Effector memory CD8-positive, alpha-beta T cell (primary cell): ENCODE measurements around the gene ZIC2.
A peak's percentile ranks its signal among the peaks of the same experiment; 100 is the strongest.

Experiments used
- ATAC-seq: fragments of 150-1000 bp; cut with Tn5 transposase; replicated peaks from 2 replicates; pipeline ENCODE4 v1.10.0; 2021; ENCODE audit warnings: mild to moderate bottlenecking, moderate library complexity
- DNase-seq, 3 experiments: peaks; one replicate each; pipeline ENCODE4 v3.0.0; 2021
- H3K27ac Mint-ChIP-seq, 2 donors: one replicate each; pipeline ENCODE4 v1.8.0; 2022; ENCODE audit warnings: mild to moderate bottlenecking in 2 of 2, mixed read lengths in 2 of 2, moderate library complexity in 2 of 2
- H3K27me3 Mint-ChIP-seq, 2 donors: one replicate each; pipeline ENCODE4 v1.8.0; 2022; ENCODE audit warnings: mixed read lengths in 2 of 2
- H3K36me3 Mint-ChIP-seq: one replicate; pipeline ENCODE4 v1.8.0; 2022; ENCODE audit warnings: mild to moderate bottlenecking, moderate library complexity, mixed read lengths; ENCODE audit not compliant: insufficient read depth
- H3K4me1 Mint-ChIP-seq, 2 donors: one replicate each; pipeline ENCODE4 v1.8.0; 2022; ENCODE audit warnings: low read depth in 2 of 2, mixed read lengths in 2 of 2
- H3K4me3 Mint-ChIP-seq, 2 donors: one replicate each; pipeline ENCODE4 v1.8.0; 2022; ENCODE audit warnings: mild to moderate bottlenecking in 2 of 2, mixed read lengths in 2 of 2, moderate library complexity in 2 of 2
- H3K9me3 Mint-ChIP-seq, 2 donors: one replicate each; pipeline ENCODE4 v1.8.0; 2022; ENCODE audit warnings: mixed read lengths in 2 of 2

The ZIC2 gene

DNA sequence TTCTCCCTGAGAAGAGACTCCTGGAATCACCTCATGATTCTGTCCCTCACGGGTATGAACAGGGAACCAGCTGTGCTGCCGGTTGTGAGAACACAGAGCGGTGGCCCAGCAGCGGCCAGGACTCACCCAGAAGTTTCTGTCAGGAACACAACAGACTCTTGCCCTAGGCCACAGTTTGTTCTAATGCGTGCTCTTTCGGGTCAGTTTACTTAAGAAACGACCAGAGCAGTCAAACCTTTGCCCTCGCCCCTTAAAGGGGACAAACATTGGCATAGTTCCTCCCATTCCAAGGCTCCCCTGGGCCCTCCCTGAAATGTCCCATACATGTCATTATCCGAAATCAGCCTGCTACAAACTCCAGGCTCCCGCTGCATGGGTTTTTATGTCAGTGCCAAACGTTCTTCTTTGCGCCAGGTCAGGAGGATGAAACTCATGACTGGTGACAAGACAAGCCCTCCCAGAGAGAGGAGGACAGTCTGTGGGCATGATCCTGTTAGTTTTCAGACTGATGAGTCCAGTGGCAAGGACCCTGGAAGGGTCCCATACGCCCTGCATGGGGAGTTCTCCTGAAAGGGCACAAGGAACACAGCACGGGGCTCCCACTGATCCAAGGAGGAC is 28.3 kb upstream of the ZIC2 start:
- H3K4me1 Mint-ChIP-seq, result peaks cover 6 to 10% of the 10 kb centered on the region in 2 donors
- H3K27ac Mint-ChIP-seq, result no peak overlapping the region
- no peaks in the 10 kb centered on the region for H3K9me3 Mint-ChIP-seq
- no peak overlapping the region for H3K4me3 Mint-ChIP-seq
- H3K36me3 Mint-ChIP-seq, result peaks cover 2% of the 10 kb centered on the region
- no peak for ATAC-seq
- no peak for DNase-seq
- peaks cover 62 to 95% of the 10 kb centered on the region in 2 donors for H3K27me3 Mint-ChIP-seq

DNA sequence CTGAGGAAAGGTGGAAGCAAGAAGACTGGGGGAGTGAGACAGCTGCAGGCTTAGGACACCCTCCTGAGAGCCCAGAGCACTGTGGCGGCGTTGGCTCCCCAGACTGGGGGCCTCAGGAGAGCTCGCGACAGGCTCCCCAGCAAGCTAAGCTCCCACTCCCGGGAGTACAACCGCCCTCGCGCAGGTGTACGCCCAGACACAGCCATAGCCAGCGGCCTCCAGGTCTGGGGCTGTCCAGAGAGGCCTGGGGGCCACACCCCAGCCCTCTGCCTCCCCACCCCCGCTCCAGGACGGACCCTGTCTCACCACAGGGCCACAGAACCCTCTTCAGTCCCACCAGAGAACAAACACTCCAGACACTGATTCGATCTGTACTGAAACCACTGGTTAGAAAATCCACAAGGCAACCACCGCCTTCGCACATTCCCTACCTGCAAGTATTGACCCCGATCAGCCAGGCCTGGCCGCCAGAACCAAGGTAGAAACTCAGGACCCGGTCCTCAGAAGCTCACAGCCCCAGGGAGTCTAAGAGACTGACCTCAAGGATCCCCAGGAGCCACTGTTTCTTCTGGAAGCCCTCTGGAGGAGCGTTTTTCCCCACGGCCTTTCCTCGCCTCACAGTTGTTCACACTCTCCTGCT is 26.4 kb upstream of the ZIC2 start:
- peaks cover 6% of the 10 kb centered on the region for H3K36me3 Mint-ChIP-seq
- DNase-seq (no peak), ATAC-seq (no peak)
- H3K4me3 Mint-ChIP-seq, result no peak overlapping the region
- H3K9me3 Mint-ChIP-seq, result no peaks in the 10 kb centered on the region
- H3K27ac Mint-ChIP-seq, result no peak overlapping the region
- H3K4me1 Mint-ChIP-seq, result peaks cover 10 to 15% of the 10 kb centered on the region in 2 donors
- H3K27me3 Mint-ChIP-seq, result peaks cover 60 to 95% of the 10 kb centered on the region in 2 donors

DNA sequence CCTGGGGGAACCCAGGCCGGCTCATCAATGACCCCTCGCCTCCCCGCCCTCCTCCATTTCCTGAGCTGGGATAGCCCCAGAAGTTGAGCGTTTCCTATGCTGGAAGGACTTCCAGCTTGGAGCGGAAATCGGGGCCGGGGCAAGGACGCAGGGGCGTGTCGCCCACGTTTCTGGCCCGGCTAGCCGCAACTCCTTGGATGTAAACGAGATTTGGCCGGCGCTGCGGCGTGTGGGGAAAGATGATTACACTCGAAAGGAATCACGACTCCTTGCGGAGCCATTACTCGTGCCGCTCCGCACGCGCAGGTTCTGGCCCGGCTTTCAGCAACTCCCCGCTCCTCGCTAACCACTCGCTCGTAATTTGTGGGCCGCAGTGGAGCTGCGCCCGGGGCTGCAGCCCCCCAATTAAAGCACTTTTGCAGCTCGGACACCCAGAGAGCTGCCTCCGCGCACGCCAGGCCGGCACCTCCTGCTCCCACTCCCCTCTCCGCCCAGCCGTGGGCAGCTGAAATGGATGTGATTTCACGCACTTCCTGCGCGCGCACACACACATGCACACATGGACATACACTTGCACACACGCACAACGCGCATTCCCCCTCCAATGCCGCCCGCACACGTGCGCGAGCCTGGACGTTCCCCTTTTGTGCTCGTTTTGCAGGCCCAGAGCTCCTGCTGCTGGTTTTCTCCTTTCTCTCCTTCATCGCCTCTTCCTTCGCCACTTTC is 25.7 kb upstream of the ZIC2 start:
- Mint-ChIP-seq H3K27ac (no peak overlapping the region), H3K4me1 (peaks cover 10 to 19% of the 10 kb centered on the region in 2 donors), H3K4me3 (peak overlapping the region; percentile 63 to 65), H3K27me3 (peaks cover 60 to 100% of the 10 kb centered on the region in 2 donors), H3K9me3 (no peaks in the 10 kb centered on the region), H3K36me3 (peaks cover 6% of the 10 kb centered on the region)
- DNase-seq, result no peak
- ATAC-seq, result peak; percentile 10

DNA sequence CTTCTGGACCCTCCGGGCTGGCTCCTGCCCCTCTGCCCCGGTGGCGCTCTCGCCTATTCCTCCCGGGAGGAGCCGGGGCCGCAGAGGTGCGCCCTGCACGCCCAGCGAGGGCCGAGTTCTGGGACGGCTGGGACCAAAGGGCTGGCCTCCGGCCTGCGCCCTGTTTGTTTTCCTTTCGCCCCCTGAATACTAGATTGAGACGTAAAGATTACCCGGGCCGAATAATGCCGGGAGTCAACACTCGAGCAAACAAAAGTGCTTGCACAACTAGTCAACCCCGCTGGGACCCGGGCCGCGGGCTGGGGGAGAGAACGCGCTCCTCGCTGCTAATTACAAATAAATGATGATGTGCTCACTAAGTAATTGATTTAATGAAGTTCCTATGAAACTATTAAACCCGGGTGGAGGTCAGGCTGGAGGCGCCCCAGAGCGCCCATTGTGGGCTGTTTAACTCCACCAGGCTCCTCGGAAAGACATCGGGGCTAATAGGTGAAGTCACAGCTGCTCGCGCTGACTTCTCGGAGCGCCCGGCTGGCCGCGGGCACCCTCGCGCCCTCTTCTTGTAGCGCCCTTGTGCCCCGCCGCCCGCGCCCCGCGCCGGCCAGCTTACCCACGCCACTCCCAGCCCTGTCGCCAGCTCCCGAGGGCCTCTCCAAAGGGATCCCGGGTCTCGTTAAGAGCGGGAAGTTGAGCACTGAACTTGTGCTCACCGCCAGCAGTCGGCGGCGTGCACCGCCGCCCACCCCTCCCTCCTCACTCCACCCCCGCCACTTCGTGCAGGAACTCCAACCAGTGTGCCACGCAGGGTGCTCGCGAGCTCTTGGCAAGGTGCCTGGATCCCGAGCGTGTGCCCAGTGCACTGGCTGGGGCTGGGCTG is 24.9 kb upstream of the ZIC2 start:
- peak overlapping the region; percentile 63 to 65 for H3K4me3 Mint-ChIP-seq
- no peaks in the 10 kb centered on the region for H3K9me3 Mint-ChIP-seq
- DNase-seq, result no peak
- H3K4me1 Mint-ChIP-seq, result peaks cover 10 to 19% of the 10 kb centered on the region in 2 donors
- peaks cover 63 to 100% of the 10 kb centered on the region in 2 donors for H3K27me3 Mint-ChIP-seq
- peaks cover 6% of the 10 kb centered on the region for H3K36me3 Mint-ChIP-seq
- ATAC-seq, result peak; percentile 10
- H3K27ac Mint-ChIP-seq, result no peak overlapping the region

- Mint-ChIP-seq H3K36me3 (peaks cover 6% of the 10 kb centered on the region), H3K27ac (no peak overlapping the region), H3K9me3 (no peaks in the 10 kb centered on the region), H3K4me1 (peaks cover 10 to 19% of the 10 kb centered on the region in 2 donors), H3K27me3 (peaks cover 71 to 93% of the 10 kb centered on the region in 2 donors), H3K4me3 (peak overlapping the region in 1 of 2 donors; percentile 15)
- ATAC-seq (no peak), DNase-seq (no peak)
Measured at GRCh38 chr13:99958406-99959126, 23.0 kb upstream of the ZIC2 start.

GRCh38 chr13:99959127-99959539 is 22.5 kb upstream of the ZIC2 start:
- H3K4me1 Mint-ChIP-seq, result peaks cover 10 to 19% of the 10 kb centered on the region in 2 donors
- no peak overlapping the region for H3K4me3 Mint-ChIP-seq
- no peak overlapping the region for H3K27ac Mint-ChIP-seq
- DNase-seq (no peak), ATAC-seq (no peak)
- H3K27me3 Mint-ChIP-seq, result peaks cover 66 to 93% of the 10 kb centered on the region in 2 donors
- H3K36me3 Mint-ChIP-seq, result peaks cover 6% of the 10 kb centered on the region
- no peaks in the 10 kb centered on the region for H3K9me3 Mint-ChIP-seq

DNA sequence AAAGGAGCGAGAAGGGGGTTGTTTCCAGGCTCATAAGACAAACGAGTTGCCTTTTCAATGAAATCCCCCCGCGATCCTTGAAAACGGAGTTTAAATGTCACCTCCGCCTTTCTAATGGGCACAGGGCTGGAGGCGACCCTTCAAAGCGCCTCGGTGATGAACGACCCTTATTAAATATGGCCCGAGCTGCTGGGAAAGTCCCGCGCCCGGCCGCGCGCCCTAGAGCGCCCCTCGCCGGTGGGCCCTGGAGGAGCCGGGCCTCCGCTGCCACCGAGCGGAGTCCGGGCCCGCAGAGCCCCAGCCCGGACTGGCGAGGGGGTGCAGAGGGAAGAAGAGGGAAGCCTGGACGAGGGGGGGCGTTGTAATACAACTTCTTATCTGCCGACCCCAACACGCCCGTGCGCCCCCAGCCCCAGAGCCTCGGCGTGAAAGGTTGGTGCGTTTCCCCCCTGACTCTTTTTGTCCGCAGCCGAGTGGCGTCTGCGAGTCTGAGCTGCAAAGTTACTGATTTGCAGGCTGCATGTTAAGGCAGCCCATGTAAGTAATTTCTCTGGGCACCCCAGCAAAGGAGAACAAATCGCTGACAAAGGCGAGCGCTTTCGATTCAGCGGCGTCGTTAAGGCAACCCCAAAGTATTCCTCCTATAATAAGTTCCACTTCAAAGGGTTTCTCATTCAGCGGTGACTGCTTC is 21.9 kb upstream of the ZIC2 start:
- H3K27ac Mint-ChIP-seq, result no peak overlapping the region
- H3K27me3 Mint-ChIP-seq, result peaks cover 61 to 88% of the 10 kb centered on the region in 2 donors
- ATAC-seq (peak; percentile 37), DNase-seq (no peak)
- H3K4me3 Mint-ChIP-seq, result peak overlapping the region; percentile 21 to 41
- H3K9me3 Mint-ChIP-seq, result no peaks in the 10 kb centered on the region
- H3K36me3 Mint-ChIP-seq, result peaks cover 6% of the 10 kb centered on the region
- H3K4me1 Mint-ChIP-seq, result peaks cover 10 to 19% of the 10 kb centered on the region in 2 donors

DNA sequence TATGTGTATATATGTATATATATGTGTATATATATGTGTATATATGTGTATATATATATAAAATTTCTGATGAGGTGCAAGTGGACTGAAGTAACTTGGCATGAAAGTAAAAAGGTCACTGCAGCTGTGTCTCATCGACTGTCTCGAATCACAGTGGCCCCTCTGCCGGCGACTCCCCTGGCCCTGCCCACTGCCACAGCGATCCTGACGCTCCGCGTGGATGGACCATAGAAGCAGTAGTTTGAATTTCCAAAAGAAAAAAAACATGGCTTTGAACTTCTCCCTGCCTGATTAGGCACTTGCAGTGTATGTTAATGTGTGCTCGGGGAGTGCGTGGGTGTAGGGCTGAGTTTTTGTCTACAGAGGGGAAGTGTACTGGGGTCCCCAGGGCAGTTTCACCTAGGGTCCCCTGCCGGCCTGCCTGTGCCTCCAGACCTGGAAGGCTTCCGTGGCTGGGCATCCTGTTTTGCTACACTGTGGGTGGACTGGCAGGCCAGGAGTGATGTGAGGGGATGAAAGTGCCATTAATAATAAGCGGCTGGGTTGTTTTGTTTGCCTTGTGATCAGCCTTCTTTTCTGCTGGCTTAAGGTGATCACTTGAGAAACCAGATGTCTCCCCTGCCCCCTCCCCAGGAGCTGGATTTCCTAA is 20.8 kb upstream of the ZIC2 start:
- Mint-ChIP-seq H3K27me3 (peaks cover 56 to 87% of the 10 kb centered on the region in 2 donors), H3K4me1 (peaks cover 10 to 19% of the 10 kb centered on the region in 2 donors), H3K9me3 (no peaks in the 10 kb centered on the region), H3K27ac (no peak overlapping the region), H3K36me3 (peaks cover 3% of the 10 kb centered on the region), H3K4me3 (peak overlapping the region in 1 of 2 donors; percentile 41)
- DNase-seq (no peak), ATAC-seq (no peak)

- Mint-ChIP-seq H3K4me3 (no peak overlapping the region), H3K27me3 (peaks cover 56 to 87% of the 10 kb centered on the region in 2 donors), H3K27ac (no peak overlapping the region)
Measured at GRCh38 chr13:99961636-99962035, 19.9 kb upstream of the ZIC2 start.

GRCh38 chr13:99962242-99962641 is 19.3 kb upstream of the ZIC2 start:
- H3K9me3 Mint-ChIP-seq, result no peaks in the 10 kb centered on the region
- H3K36me3 Mint-ChIP-seq, result peaks cover 5% of the 10 kb centered on the region
- H3K4me3 Mint-ChIP-seq, result no peak overlapping the region
- H3K27me3 Mint-ChIP-seq, result peaks cover 57 to 87% of the 10 kb centered on the region in 2 donors
- no peak overlapping the region for H3K27ac Mint-ChIP-seq
- ATAC-seq (no peak), DNase-seq (no peak)
- H3K4me1 Mint-ChIP-seq, result peaks cover 0 to 13% of the 10 kb centered on the region in 2 donors

More at GRCh38 chr13:99961636-99962035, 19.9 kb upstream of the ZIC2 start:
- ATAC-seq, result no peak
- Mint-ChIP-seq H3K4me1 (peaks cover 2 to 15% of the 10 kb centered on the region in 2 donors), H3K9me3 (no peaks in the 10 kb centered on the region), H3K36me3 (peaks cover 5% of the 10 kb centered on the region)
- DNase-seq, result no peak

DNA sequence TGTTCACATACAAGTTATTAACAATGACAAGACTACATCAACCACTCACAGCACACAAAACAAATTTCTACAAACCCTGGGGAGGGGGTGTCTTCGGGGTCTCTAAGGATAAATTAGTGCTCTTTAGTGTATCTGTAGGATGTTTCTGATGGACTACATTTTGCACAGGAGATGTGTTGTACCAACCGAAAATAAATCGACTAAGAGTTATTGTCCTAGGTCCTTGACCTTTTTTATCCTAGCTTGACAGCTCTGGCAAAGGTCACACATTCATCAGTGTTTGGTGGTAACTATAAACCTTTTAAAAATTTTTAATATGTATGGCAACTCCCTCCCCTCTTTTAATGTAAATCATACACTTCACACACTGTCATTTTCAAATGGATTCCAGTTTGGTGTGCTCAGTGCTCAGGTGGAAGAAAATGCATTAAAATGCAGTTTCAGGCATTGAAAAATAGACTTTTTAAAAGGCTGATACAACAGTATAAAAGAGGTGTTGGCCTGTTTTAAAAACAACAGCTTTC is 17.7 kb upstream of the ZIC2 start:
- ATAC-seq, result no peak
- H3K9me3 Mint-ChIP-seq, result no peaks in the 10 kb centered on the region
- H3K27ac Mint-ChIP-seq, result no peak overlapping the region
- no peak for DNase-seq
- H3K27me3 Mint-ChIP-seq, result peaks cover 56 to 83% of the 10 kb centered on the region in 2 donors
- H3K4me3 Mint-ChIP-seq, result no peak overlapping the region
- peaks cover 6 to 15% of the 10 kb centered on the region in 2 donors for H3K4me1 Mint-ChIP-seq
- peaks cover 7% of the 10 kb centered on the region for H3K36me3 Mint-ChIP-seq
